NCI-H460 (cell line): Measurements from ENCODE around the gene CYBRD1. TPM values are rescaled to one million over a fixed set of nuclear protein-coding genes. Genes with fewer than 3 reads are reported as not detected.

Experiments
- DNase-seq: peaks from one replicate; pipeline ENCODE4 v3.0.0-alpha.2; 2016; ENCODE audit warnings: low read depth; ENCODE audit errors: extremely low read depth
- total RNA-seq: library from RNA; depleted of rRNA; stranded (reverse); fragments of >200 nt; shearing (Covaris generic); gene quantifications from 2 replicates; pipeline ENCODE4 v1.2.3, GENCODE V29; 2014

The CYBRD1 gene
- total RNA-seq, 1 experiment from 2014 or later: 58.1 TPM

DNA sequence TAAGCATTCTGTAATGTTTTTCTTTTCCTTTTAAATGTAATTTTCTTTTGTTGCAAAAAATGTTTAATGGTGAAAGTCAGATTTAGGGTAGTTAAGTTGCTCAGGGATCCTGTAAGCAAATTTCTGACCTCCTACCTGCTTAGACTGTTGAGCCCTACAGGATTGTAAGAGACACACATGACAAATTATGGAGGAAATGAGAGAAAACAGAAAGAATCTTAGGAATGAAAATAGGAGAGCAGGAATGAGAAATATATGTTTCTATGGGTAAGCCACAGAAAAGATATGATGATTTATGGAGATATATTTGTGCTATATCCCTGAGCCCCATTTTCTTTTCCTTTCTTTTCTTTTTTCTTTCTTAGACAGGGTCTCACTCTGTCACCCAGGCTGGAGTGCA, 28.3 kb downstream of the CYBRD1 start:
- DNase-seq: no peak

DNA sequence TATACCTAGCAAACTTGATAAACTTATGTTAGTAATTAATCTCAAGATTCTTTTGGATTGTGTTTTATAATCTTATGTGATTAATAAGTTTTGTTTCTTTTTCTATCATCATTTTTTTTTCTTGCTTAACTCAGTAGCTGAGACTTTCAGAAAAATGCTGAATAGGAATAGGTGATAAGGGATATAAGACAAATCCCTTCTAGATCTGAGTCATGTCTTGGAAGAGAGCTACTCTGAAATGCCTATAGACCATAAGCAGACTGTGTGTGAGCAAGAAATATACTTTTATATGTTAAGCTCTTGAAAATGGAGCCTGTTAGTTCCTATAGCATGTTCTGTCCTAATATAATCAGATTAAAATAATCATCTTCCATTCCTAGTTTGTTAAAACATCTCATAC, 29.6 kb downstream of the CYBRD1 start:
- DNase-seq: no peak

DNA sequence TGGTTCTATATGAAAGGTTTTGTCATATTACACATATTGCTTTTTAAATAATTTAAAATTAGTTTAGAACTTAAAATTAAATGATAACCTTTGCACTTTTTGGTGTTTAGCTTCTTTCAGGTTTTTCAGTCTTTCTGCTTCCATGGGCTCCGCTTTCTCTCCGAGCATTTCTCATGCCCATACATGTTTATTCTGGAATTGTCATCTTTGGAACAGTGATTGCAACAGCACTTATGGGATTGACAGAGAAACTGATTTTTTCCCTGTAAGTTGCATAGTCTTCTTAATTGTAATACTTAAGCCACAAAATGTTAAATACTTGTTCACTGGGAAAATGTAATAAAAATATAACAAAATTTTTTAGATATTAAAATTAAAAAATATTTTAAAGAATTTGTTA, 31.0 kb downstream of the CYBRD1 start:
- DNase-seq: no peak

DNA sequence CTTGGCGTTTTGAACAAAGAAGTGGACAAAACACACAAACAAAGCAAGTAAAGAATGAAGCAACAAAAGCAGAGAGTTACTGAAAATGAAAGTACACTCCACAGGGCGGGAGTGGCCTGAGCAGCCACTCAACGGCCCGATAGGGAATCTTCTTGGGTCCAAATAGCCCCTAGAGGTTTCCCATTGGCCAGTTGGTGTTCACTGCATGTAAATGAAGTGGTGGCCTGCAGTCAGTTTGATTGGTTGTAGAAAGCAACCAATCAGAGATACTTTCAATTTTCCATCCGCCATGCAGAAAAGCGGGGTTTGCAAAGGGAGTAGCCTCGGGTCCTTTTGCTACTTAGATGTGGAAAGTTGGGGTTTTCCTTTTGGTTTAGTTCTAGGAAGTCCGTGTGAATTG, 31.6 kb downstream of the CYBRD1 start:
- DNase-seq: peak; percentile 95

DNA sequence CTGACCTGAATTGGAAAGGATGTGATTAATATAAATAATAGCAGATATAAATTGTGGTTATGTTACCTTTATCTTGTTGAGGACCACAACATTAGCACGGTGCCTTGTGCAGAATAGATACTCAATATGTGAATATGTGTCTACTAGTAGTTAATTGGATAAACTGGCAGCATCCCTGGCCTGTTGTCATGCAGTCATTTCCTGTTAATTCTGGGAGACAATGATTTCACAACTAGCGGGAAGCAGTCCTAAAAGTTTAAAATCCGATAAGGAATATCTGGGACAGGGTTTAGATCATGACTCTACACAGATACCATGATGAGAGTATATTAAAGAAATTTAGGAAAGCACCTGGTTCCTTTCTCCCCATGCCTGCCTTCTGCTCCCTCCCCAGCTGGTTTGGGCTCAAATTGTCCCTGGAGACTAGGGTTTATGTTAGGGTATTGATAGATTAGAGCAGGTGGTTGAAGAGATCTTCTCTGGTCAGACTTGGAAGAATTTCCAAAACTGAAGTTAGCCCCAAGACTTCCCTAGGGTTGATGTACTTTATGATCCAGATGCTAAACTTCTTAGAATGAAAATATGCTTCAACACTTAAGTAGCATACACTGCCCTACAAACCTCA, 32.8 kb downstream of the CYBRD1 start:
- no peak for DNase-seq

DNA sequence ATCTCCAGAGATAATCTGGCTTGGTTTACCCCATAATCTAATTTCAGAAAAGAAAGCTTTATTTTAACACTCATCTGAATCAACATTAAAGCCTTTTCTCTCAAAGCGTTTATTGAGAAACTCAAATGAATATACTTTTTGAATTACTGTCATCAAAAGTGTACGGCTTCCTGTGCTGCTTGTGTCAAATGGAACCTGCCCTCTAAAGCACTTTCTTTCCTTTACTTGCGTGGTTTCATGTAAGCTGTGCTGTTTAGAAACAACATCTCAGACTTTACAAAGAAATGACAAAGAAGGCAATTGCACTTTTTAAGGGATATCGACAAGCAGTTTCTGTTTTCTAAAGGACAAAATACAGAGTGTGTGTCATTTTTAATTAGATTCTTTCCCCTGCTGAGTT, 35.1 kb downstream of the CYBRD1 start:
- no peak for DNase-seq

DNA sequence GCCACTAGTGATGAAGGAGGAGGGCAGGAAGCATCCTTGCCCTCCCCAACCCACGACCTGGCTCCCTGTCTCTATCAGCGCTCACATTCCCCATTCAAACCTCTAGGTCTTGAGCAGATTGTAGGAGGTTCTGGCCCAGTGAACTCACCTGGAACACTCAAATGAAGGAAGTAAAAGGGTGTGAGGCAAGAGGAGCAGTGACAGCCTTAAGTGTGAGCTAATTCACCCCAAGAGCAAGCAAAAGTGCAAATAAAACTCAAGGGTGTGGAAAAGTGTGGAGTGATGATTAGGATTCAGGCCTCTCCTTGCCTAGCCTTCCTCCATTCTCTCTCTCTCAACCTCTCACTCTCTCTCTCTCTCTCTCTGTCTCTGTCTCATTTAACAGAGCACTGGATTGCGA, 41.0 kb downstream of the CYBRD1 start:
- no peak for DNase-seq

DNA sequence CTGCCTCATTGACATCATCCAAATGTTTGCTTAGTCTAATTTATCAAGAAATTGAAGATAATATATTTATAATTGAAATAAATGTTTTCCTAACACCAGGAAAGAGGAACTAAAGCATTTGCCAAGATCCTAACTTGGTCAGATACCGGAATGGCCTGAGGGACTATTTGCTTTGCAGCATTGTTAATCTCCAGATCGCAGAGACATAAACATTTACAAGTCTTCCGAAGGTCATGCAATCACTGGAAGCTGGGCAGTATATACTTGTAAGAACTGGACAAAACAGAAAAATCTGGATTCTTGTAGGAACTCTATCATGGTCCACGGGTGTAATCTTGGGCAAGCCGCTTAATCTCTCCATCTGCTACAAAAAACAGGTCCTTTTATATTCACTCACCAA, 42.2 kb downstream of the CYBRD1 start:
- no peak for DNase-seq

DNA sequence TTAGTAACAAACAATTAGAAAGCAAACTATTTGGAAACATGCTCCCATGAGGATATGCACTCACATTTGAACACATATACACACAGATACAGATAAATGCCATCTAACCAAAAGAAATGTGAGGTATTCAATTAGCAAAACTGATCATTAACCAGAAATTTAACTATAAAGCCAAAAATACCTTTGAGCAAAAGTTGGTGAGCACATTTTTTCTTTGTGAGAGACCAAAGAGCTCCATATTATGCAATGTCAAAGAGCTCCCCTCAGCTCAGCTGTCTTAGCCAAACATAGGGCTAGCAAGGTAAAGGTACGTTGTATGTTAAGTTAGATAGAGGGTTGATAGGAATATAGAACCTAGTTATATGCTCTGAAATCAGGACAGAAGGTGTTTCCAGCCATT, 43.8 kb downstream of the CYBRD1 start:
- no peak for DNase-seq

DNA sequence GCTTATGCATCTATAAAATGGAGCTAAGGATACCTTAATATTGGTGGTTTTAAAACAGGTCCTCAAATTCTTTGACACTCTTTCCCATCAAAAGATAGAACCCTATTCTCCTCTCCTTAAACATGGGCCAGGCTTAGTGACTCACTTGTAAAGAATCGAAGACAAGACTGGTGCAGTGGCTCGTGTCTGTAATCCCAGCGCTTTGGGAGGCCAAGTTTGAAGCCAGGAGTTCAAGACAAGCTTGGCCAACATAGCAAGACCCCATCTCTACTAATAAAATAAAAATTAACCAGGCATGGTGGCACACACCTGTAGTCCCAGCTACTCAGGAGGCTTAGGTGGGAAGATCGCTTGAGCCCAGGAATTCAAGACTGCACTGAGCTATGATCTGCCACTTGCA, 44.5 kb downstream of the CYBRD1 start:
- DNase-seq: no peak

DNA sequence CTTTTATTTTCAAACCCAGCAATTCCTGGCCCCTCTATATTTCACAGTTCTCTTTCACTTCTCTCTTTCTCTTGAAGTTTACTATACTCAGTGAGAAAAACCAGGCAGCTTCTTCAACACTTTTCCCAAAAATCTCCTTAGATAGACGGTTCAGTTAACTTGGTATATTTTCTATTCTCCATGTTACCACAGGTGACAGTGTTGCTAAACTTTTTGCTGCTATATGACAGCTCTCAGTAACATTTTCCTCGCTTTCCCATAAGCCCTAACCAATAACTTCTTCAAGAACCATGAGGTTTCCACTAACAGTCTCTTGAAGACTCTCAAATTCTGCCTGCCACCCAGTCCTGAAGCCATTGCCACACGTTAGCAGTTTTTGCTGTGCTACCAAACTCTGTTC, 45.8 kb downstream of the CYBRD1 start:
- DNase-seq: no peak

DNA sequence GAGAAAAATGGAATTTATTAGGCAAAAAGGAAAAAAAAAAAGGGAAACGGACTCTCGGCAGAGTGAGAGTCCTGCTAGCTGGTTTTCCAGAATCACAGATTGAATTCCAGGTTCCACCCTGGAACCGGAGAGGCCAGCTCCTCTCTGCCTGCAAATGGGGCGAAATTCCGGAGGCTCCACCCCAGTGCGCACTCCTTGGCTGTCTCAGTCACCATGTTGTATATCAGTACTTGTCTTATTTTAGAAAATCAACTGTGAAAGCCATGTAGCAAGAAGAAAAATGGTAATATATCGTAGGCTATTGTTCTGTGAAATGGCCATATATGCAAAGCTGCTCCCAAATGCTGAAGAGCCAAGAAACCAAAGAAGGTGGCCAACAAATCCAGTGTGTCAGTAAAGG, 49.4 kb downstream of the CYBRD1 start:
- DNase-seq: no peak

DNA sequence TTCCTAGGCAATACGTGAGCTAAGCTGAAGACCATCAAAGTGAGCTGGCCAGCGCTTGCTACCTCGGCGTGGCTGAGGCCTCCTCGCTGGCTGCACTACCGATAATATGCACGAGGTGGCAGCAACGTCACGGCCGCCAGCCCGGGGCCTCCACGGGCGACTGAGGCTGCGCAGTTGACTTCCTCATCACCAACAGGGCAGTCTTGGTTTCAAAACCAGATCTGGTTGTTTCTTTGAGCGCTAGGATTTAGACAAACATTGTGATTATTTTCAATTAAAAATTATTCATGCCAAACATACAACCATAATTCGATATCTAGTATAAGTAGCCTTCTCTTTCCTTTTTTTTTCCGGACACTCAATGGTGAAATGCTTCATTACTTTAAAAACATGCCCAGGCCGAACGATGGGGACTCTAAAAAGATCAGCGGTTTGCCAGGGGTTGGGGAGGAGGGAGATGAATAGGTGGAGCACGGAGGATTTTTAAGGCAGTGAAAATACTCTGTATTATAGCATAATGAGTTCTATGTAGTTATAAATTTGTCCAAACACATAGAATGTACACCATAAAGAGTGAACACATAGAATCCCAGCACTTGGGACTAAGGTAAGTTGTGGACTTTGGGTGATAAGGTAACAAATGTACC, 52.0 kb downstream of the CYBRD1 start:
- peak; percentile 75 for DNase-seq

DNA sequence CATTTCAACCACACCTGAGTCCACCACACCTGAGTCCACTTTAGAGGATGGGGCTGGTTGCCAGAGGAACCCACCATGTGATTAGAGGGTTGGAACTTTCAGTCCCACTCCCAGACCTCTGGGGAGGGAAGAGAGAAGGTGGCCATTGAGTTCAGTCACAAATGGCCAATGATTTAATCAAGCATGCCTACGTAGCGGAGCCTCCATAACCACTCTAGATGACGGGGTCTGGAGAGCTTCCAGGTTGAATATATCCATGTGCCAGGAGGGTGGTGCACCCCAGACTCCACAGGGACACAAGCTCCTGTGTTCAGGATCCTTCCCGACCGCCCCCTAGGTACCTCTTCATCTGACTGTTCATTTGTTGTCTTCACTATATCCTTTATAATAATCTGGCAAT, 53.3 kb downstream of the CYBRD1 start:
- DNase-seq: no peak

DNA sequence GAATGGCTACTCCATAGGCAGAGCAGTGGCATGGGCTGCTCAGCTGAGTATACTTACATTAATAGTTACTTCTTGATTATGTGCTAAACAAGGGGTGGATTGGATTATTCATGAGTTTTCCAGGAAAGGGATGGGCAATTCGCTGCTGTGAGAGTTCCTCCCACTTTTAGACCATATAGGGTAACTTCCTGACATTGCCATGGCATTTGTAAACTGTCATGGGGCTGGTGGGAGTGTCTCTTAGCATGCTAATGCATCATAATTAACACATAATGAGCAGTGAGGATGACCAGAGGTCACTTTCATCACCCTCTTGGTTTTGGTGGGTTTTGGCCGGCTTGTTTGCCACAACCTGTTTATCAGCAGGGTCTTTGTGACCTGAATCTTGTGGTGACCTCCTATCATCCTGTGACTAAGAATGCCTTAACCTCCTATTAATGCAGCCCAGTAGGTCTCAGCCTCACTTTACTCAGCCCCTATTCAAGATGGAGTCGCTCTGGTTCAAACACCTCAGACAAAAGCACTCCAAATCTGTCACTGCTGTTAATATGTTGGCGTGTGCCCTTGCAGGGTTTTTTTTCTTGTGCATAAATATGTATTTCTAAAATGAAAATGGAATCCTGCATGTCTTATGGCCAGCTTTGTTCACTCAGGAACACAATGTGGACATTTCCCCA, 56.0 kb downstream of the CYBRD1 start:
- no peak for DNase-seq

DNA sequence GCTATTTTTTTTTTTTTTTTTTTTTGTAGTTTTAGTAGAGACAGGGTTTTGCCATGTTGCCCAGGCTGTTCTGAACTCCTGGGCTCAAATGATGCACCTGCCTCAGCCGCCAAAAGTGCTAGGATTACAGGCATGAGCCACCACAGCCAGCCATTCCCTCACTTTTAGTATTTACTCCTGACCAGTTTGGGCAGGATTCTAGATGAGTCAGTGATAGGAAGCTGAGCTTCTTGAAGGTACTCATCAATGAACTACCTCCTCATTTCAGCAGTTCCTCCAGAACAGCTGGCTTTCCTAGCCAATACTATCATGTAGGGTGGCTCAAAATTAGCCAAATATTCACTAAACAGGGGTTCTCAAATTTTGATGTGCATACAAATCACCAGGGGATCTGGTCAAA, 57.2 kb downstream of the CYBRD1 start:
- no peak for DNase-seq

DNA sequence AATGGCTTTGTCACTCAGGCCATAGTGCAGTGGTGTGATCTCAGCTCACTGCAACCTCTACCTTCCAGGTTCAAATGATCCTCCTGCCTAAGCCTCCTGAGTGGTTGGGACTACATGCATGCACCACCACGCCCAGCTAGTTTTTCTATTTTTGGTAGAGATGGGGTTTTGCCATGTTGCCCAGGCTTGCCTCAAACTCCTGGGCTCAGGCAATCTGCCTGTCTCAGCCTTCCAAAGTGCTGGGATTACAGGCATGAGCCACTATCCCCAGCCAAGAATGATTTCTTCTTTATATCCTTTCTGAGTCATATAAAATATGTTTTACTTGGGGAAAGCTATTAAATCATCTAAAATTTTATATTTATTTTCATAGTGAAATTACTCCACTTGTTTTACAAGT, 61.3 kb downstream of the CYBRD1 start:
- no peak for DNase-seq

DNA sequence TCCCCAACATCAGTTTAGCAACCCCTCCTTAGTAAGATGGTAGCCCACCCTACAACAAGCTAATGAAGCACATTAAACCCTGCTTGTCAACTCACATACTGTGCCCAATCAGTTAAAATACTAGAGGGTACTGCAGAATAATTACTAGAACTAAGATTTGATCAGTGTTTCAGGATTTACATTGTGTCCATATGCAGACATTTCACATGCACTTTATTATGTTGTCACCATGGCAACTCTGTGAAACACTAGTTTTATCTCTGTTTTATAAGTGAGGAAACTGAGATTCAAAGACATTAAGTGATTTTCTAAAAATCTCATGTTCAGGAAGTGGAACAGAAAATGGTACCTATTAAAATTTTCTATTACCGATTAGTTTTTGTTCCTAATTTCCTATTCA, 61.7 kb downstream of the CYBRD1 start:
- DNase-seq: no peak

DNA sequence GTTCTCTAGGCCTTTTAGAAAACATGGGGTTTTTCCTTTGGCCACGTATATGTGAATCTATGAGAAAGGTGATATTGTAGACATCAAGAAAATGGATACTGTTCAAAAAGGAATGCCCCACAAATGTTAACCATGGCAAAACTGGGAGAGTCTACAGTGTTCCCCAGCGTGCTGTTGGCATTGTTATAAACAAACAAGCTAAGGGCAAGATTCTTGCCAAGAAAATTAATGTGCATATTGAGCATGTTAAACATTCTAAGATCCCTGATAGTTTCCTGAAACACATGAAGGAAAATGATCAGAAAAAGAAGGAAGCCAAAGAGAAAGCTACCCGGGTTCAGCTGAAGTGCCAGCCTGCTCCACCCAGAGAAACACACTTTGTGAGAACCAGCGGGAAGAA, 64.9 kb downstream of the CYBRD1 start:
- no peak for DNase-seq

DNA sequence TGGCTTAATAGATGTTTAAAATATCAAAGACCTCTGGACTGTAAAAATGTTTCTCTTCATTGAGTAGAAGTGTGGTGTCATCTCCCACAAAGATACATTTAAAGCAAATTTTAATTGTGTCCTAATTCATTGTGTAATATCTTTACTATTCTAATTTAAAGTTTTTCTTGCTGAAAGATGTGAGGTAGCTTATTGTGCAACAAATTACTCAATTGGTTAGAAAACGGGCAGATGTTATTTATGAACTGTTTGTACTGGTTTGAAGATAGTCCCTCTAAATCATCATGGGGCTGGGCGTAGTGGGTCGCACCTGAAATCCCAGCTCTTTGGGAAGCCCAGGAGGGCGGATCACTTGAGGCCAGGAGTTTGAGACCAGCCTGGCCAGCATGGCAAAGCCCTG, 65.3 kb downstream of the CYBRD1 start:
- DNase-seq: no peak

DNA sequence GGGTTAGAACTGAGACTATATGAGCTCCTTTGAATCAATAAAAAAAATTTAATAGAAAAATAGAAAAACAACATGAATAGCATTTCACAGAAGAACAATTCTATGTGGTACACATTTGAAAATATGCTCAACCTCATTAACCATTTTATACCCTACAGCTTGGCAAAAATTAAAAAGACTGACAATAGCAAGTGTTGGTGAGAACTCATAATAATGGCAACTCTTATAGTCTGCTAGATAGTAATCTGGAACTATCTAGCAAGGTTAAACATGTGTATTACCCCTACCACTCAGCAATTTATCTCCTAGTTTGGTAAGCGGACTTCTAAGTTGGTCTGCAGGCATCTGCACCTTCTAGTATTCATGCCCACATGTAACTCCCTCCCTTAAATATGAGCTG, 67.8 kb downstream of the CYBRD1 start:
- no peak for DNase-seq

DNA sequence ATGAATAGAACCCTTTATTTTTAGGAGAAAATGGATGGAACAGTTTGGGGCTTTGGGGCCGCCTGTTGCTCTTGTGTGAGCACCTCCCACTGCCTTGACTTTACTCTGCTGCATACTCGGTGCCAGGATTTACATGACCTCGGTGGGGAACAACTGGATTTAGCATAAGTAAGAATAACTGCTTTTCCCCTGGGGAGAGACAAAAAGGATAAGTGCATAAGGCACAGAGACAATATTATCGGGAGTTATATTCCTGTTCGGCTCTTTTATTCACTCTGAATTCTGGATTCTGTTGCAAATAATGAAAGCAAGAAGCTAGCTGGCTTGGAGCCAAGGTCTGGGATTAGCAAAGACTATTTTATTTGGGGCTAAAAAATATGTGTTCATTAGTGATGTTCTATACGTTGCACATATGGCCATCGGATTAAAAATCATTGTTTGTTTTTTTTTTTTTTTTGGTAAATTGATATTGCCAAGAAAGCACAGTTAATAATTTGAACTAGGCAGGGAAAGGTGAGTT, 69.8 kb downstream of the CYBRD1 start:
- no peak for DNase-seq
